GM21381 (cell line): ENCODE data around the gene RASGEF1C.

Source experiments
- ATAC-seq: cut with Tn5 transposase; IDR thresholded peaks from one replicate; pipeline ENCODE4 v1.9.1; 2021; ENCODE audit warnings: mild to moderate bottlenecking, moderate library complexity; ENCODE audit not compliant: unreplicated experiment

The RASGEF1C gene

GRCh38 chr5:180209137-180209581 is at the start of gene RASGEF1C:
Gene RASGEF1C (minus strand): TSS chr5:180209211. CDS start chr5:180138052, 71,159 bp downstream.
- ATAC-seq = peak; percentile 75

- ATAC-seq = no peak
Measured at GRCh38 chr5:180253036-180253824, 44.2 kb upstream of the RASGEF1C start.

- ATAC-seq = no peak
Measured at GRCh38 chr5:180251887-180252286, 42.9 kb upstream of the RASGEF1C start.

DNA sequence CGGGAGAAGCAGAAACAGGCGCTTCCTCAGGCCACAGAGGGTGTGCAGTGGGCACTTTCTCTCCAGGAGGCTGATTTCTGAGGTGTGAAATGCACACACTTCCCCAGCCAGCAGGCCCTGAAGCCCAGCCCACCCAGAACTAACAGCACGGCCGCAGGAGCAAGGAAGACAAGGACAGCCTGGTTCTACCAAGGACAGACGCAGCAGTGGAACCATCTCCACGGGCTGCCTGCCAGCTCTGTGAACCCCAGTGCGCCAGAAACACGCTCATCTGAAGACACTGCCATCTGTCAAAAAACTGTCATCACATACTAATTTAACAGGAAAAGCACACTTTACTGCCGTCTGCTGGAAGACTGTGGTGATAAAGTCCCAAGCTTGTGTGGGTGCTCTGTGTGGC is 42.1 kb upstream of the RASGEF1C start:
- no peak for ATAC-seq

DNA sequence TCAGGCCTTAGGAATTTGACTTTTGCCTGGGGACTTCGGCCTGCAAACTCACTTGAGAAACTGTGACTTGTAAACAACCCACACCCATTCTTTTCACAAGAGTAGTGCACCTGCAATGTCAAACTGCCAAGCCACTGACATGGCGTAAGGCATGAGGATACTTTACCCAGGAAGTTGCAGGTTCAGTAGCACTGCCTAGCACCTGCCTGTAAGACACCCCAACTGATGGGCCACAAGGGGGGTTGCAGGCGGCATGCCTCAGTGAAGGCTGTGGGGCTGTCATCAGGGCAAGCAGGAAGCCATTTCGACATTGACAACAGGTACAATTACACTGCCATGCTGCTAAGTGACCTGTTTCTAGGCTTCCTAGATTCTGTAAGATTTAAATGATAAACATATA is 41.3 kb upstream of the RASGEF1C start:
- no peak for ATAC-seq

DNA sequence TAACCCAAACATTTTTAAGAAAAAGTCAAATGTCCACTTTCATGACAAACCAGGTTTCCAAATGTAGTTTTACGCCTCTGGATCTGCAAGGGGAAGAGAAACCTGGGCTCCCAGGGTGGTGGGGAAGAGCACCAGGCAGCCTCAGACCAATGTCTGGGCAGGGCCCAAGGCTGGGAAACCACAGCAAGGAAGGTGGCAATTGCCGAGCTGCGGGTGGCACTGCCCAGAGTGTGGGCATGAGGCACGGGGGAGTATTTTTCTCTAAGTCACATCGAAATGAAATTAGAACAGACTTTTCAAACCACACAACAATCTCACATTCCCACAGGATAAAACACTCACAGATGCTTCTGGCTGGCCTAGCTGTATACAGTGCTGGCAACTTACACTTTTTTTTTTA is 32.6 kb upstream of the RASGEF1C start:
- no peak for ATAC-seq

DNA sequence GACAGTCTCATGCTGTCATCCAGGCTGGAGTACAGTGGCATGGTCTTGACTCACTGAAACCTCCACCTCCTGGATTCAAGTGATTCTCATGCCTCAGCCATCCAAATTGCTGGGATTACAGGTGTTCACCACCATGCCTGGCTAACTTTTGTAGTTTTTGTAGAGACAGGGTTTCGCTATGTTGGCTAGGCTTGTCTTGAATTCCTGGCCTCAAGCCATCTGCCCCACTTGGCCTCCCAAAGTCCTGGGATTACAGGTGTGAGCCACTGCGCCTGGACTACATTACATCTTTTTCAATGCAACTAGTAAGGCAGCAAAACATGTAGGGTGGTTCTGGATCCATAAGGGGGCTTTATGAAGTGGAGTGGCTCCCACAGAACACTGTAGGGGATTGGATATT is 29.6 kb upstream of the RASGEF1C start:
- ATAC-seq = no peak

DNA sequence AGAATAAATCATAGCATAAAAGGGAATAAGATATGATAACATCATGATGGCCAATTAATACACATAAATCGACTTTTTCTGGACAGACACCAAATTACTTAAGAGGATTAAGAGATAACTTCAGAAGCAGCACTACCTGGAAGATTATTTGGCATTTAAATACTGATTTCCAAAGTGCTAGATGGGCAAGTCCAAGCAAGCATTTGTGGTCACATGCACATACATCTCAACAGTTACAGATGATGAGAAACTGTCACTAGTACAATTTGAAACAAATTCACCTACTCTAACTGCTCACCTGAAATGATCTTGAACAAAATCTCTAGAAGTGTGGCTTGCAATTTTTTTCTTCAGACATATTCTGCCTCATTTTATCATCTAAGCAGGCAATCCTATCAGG is 26.8 kb upstream of the RASGEF1C start:
- no peak for ATAC-seq

DNA sequence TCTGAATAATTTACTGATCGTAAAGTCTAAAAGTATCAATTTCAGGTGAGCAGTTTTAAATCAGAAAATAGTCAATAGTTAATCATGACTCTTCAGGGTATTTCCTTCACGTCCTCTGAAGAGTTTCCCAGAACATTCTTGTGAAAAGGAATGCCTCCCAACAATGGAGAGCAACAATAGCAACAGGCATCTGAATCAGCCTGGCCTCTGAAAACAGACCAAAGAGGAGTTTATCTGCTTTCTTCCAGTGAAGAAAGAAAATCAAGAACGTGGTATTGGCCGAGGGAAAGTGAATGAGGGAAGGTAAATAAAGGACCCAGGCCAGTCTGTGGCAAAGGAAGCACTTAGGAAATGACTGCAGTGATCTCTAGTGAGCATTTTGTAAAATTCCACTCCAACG is 26.1 kb upstream of the RASGEF1C start:
- ATAC-seq = no peak

DNA sequence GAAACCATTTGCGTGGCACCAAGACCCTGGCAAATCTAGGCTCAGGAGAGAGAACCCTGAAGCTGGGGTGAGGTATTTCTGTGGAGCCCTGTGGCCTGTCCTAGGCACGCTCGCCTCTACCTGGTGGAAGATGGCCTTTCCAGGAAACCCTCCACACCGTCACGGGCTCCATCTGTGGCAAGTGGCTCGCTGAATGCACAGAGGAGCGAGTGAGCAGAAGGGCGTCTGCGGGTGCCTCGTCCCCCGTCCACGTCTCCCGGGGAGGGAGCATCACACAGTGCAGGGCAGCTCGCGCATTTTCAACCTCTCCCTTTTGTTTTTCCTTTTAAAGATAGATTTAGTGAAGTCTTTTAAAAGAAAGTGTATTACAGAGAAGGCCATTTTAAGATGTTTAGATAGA is 25.3 kb upstream of the RASGEF1C start:
- no peak for ATAC-seq

GRCh38 chr5:180233729-180234128 is 24.7 kb upstream of the RASGEF1C start:
- no peak for ATAC-seq

DNA sequence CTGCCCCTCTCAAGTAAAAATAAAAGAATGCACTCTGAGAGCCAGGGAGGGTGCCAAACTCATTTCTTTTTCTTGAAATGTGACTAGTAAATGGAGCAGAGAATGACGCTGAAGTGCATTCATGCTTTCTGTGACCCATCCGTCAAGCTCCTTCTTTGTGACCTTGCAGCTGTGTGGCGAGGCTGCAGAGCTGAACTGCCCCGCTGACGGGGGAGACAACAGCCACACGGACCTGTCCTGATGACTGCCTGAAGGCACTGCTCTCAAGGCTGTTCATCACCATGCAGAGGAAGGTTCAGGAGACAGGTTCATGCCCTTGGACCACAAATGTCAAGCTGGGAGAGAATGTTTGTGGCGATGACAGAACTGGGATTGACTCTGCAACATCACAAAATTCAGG is 21.0 kb upstream of the RASGEF1C start:
- no peak for ATAC-seq

DNA sequence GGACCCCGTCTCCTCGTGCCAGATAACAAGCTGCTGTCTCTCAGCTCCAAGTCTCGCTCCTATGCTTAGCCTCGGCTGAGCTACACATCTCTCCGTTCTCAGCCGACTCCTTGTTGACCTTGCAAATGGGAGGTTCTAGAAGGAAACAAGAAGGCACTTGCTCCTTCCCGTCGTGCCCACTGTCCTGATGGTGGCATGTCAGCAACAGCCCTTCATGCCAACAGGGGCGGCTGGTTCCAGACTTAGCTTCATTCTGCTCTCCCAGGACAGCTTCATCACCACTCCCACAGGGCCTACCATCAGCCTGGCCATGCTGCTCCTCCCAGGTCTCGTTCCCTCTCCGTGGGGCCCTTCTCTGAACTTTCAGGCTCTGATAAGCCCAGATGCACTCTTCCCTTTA is 13.0 kb upstream of the RASGEF1C start:
- ATAC-seq = no peak

GRCh38 chr5:180217797-180218196 is 8.8 kb upstream of the RASGEF1C start:
- no peak for ATAC-seq

GRCh38 chr5:180216646-180217171 is 7.7 kb upstream of the RASGEF1C start:
- ATAC-seq = no peak

GRCh38 chr5:180215783-180216630 is 7.0 kb upstream of the RASGEF1C start:
- ATAC-seq = no peak

DNA sequence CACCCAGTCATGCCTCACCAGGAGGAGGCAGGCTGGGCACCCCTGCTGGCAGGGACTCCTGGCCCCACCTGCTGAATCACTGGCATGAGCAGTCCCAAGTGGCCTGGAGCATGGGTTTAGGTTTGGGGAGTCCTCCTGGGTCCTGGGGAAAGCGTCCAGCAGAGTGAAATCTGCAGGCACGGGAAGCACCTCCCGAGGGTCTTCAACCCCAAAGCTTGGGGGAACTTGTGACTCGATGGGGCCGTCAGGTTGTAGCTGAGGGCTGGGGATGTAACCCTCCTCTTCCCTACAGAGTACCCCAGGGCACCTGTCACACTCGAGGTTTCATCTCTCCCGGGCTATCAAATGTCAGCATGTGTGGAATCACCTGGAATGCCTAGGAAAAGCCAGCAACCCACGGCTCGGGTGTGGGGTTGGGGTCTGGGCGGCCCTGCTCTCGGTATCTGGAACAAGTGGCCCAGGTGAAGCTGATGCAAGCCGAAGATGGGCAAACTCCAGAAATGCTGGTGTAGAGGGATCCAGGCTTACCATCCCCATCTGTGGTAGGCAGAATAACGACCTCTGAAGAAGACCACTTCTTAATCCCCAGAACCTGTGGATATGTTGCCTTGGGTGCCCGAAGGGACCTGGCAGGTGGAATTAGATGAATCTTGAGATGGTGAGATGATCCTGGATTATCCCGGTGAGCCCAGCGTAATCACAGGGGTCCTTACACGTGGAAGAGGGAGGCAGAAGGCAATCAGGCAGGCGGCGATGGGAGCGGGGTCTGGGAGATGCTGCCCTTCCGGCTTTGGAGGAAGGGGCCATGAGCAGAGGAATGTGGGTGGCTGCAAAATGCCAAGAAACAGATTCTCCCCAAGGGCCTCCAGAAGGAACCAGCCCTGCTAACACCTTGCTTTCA is 6.1 kb upstream of the RASGEF1C start:
- ATAC-seq = no peak

DNA sequence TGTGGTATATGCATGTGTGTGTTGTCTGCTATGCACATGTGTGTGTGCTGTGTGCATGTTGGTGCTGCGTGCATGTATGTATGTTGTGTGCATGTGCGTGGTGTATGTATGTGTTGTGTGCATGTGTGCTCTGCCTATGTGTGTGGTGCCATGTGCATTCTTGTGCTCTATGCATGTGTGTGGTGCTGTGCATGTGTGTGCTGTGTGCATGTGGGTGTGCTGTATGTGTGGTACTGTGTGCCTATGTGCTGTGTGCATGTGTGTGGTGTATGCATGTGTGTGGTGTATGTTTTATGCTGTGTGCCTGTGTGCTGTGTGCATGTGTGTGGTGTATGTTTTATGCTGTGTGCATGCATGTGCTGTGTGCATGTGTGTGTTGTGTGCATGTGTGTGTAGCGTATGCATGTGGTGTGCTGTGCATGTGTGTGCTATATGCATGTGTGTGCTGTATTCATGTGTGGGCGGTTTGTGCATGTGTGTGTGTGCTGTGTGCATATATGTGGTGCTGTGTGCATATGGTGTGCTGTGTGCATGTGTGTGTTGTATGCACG is 4.7 kb upstream of the RASGEF1C start:
- no peak for ATAC-seq

DNA sequence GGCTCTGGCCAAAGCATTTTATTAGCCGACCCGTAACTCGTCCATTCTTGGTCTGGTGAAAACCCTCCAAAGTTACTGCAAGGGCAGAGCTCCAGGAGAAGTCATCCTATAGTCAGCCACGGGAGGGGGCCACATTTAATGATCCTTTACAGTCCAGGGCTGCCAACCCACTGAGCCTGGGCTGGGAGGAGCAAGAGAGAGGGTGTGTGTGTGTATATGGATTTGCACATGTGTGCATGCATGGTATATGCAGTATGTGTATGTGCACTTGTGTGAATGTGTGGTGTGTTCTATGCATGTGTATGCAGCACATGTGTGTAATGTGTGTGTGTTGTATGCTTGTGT is 4.2 kb upstream of the RASGEF1C start:
- ATAC-seq = no peak

- no peak for ATAC-seq
Measured at GRCh38 chr5:180212363-180213255, 3.6 kb upstream of the RASGEF1C start.
